Neuronal stem cell (in vitro differentiated cells): ENCODE results near the gene SRP68.

Source experiments
- DNase-seq: peaks from one replicate; pipeline ENCODE4 v3.0.0-alpha.2; 2013; ENCODE audit warnings: low spot score
- H2AFZ ChIP-seq: one replicate; pipeline ENCODE4 v1.6.1; 2013; ENCODE audit warnings: mild to moderate bottlenecking, low read length, inconsistent platforms
- H2AK5ac ChIP-seq: 2 replicates; pipeline ENCODE4 v1.6.1; 2013; ENCODE audit warnings: low read depth, mild to moderate bottlenecking, inconsistent platforms, low read length, moderate library complexity, mixed read lengths
- H2BK120ac ChIP-seq: 2 replicates; pipeline ENCODE4 v1.6.1; 2013; ENCODE audit warnings: low read depth, mild to moderate bottlenecking, inconsistent platforms, low read length, moderate library complexity, mixed read lengths
- H2BK12ac ChIP-seq: one replicate; pipeline ENCODE4 v1.6.1; 2013; ENCODE audit warnings: low read length, inconsistent platforms
- H2BK15ac ChIP-seq: 2 replicates; pipeline ENCODE4 v1.6.1; 2013; ENCODE audit warnings: mild to moderate bottlenecking, low read length, inconsistent platforms, mixed read lengths
- H2BK5ac ChIP-seq: one replicate; pipeline ENCODE4 v1.6.1; 2013; ENCODE audit warnings: inconsistent platforms, mild to moderate bottlenecking, low read length, moderate library complexity
- H3K14ac ChIP-seq: one replicate; pipeline ENCODE4 v1.6.1; 2013; ENCODE audit warnings: low read length, inconsistent platforms
- H3K18ac ChIP-seq: 2 replicates; pipeline ENCODE4 v1.6.1; 2013; ENCODE audit warnings: low read length, inconsistent platforms
- H3K23ac ChIP-seq: 2 replicates; pipeline ENCODE4 v1.6.1; 2013; ENCODE audit warnings: low read depth, mild to moderate bottlenecking, mixed read lengths, low read length, inconsistent platforms; ENCODE audit not compliant: poor library complexity
- H3K27ac ChIP-seq: replicated peaks from 3 replicates; pipeline ENCODE4 v1.5.1; 2013; ENCODE audit warnings: low read length, inconsistent platforms
- H3K27me3 ChIP-seq, 3 experiments: 2 replicates each; pipeline ENCODE4 v1.6.1; 2013; ENCODE audit warnings: low read length in 3 of 3, mild to moderate bottlenecking in 2 of 3, inconsistent platforms in 1 of 3, low read depth in 1 of 3, mixed read lengths in 1 of 3, moderate library complexity in 1 of 3; ENCODE audit not compliant: control insufficient read depth in 3 of 3, insufficient read depth in 3 of 3
- H3K36me3 ChIP-seq, 2 donors: replicated peaks in 1 of 2; 2 replicates each; pipeline ENCODE4 v1.6.1; 2013; ENCODE audit warnings: low read length in 2 of 2; ENCODE audit not compliant: control insufficient read depth in 2 of 2, insufficient read depth in 2 of 2
- H3K4ac ChIP-seq: 2 replicates; pipeline ENCODE4 v1.6.1; 2013; ENCODE audit warnings: inconsistent platforms, mild to moderate bottlenecking, low read length, moderate library complexity
- H3K4me1 ChIP-seq, 2 donors: 1 replicate in 1 of 2; 2 replicates in 1 of 2; pipeline ENCODE4 v1.6.1; 2013; ENCODE audit warnings: low read length in 2 of 2, low read depth in 1 of 2; ENCODE audit not compliant: control insufficient read depth in 2 of 2, insufficient read depth in 1 of 2
- H3K4me2 ChIP-seq: one replicate; pipeline ENCODE4 v1.6.1; 2013; ENCODE audit warnings: mild to moderate bottlenecking, low read length, inconsistent platforms; ENCODE audit not compliant: insufficient read depth, poor library complexity, severe bottlenecking
- H3K4me3 ChIP-seq, 2 donors: 2 replicates each; pipeline ENCODE4 v1.5.1; 2013; ENCODE audit warnings: low read length in 2 of 2, mild to moderate bottlenecking in 2 of 2, inconsistent platforms in 1 of 2, moderate library complexity in 1 of 2
- H3K79me1 ChIP-seq: one replicate; pipeline ENCODE4 v1.6.1; 2013; ENCODE audit warnings: low read depth, mild to moderate bottlenecking, inconsistent platforms, low read length, moderate library complexity
- H3K9ac ChIP-seq: one replicate; pipeline ENCODE4 v1.6.1; 2013; ENCODE audit warnings: mild to moderate bottlenecking, low read depth, low read length, inconsistent platforms; ENCODE audit not compliant: poor library complexity
- H3K9me3 ChIP-seq, 2 donors: replicated peaks in 1 of 2; 2 replicates each; pipeline versions ENCODE3 to v1.6.1; 2013; ENCODE audit warnings: low read length in 2 of 2, mild to moderate bottlenecking in 2 of 2, inconsistent platforms in 1 of 2, low read depth in 1 of 2, mixed read lengths in 1 of 2, moderate library complexity in 1 of 2; ENCODE audit not compliant: control insufficient read depth in 2 of 2, insufficient read depth in 1 of 2
- H4K8ac ChIP-seq: one replicate; pipeline ENCODE4 v1.6.1; 2013; ENCODE audit warnings: low read depth, mild to moderate bottlenecking, inconsistent platforms, low read length, moderate library complexity
- H4K91ac ChIP-seq: one replicate; pipeline ENCODE4 v1.6.1; 2013; ENCODE audit warnings: low read length, low read depth, mild to moderate bottlenecking, inconsistent platforms; ENCODE audit not compliant: poor library complexity
- WGBS, 2 donors: extraction: QIAGEN DNeasy Blood & Tissue Kit; methylation state at CpG; one replicate each; pipeline ENCODE4 v1.1.7; 2013; ENCODE audit warnings: missing lambda C conversion rate in 2 of 2, mixed read lengths in 1 of 2; ENCODE audit not compliant: insufficient read length in 2 of 2, insufficient replicate concordance in 1 of 2; ENCODE audit errors: extremely low coverage in 2 of 2; 5-methylcytosine and 5-hydroxymethylcytosine counted together

The SRP68 gene

DNA sequence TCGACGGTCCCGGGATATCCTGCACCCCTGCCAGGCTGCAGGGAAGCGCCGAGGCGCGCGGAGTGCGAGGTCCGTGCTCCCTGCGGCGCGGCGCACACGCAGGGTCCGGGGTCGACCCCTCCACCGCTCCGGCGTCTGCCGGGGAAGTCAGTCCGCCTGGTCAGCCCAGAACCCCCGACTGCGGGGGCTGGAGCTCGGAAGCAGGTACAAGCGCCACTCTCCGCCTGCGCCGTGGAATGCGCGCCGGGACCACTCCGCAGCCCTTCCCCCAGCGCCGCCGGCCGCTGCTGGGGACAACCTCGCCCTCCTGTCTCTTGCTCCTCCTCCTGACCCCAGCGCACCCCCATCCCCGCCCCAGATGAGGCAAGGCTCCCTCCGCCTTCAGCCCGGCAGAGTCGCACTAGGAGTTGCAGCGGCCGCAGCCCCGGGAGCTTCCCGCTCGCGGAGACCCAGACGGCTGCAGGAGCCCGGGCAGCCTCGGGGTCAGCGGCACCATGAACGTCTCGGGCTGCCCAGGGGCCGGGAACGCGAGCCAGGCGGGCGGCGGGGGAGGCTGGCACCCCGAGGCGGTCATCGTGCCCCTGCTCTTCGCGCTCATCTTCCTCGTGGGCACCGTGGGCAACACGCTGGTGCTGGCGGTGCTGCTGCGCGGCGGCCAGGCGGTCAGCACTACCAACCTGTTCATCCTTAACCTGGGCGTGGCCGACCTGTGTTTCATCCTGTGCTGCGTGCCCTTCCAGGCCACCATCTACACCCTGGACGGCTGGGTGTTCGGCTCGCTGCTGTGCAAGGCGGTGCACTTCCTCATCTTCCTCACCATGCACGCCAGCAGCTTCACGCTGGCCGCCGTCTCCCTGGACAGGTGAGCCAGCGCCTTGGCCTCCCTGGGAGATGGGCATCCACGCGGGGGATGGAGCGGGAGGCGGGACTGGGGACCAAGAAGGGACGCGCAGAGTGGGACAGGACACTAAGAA lies 2.4 kb upstream of the SRP68 start, which contains the start of gene GALR2:
Gene GALR2 (plus strand): TSS at position 392 of the 974 bp plus-strand sequence. CDS start 103 bp downstream, at position 495.
- H3K4me3 ChIP-seq = peak within 1 kb of the TSS; percentile 35 to 68
- no peak for DNase-seq
- no peak within 1 kb of the TSS for H3K27ac ChIP-seq
- peak within 1 kb of the TSS; percentile 66 for H3K23ac ChIP-seq
- peaks cover 12 to 13% of the 10 kb centered on the region in 2 donors for H3K4me1 ChIP-seq
- H2BK12ac ChIP-seq = peak within 1 kb of the TSS; percentile 67
- no peak within 1 kb of the TSS for H3K4ac ChIP-seq
- H3K9me3 ChIP-seq = peaks cover 0 to 5% of the 10 kb centered on the region in 2 donors
- H4K91ac ChIP-seq = peak within 1 kb of the TSS; percentile 24
- H3K14ac ChIP-seq = peak within 1 kb of the TSS; percentile 39
- peaks cover 6% of the 10 kb centered on the region for H3K79me1 ChIP-seq
- H3K4me2 ChIP-seq = peak within 1 kb of the TSS; percentile 66
- no peak within 1 kb of the TSS for H2BK15ac ChIP-seq
- peak within 1 kb of the TSS; percentile 92 for H2AFZ ChIP-seq
- WGBS, 2 donors = no CpG with 5 or more reads among the region's 92 CpGs
- H3K18ac ChIP-seq = peak within 1 kb of the TSS; percentile 83
- H2BK120ac ChIP-seq = no peak within 1 kb of the TSS
- H3K9ac ChIP-seq = peak within 1 kb of the TSS; percentile 10
- no peak within 1 kb of the TSS for H2BK5ac ChIP-seq
- H4K8ac ChIP-seq = no peak within 1 kb of the TSS
- H3K36me3 ChIP-seq = peaks cover 0 to 6% of the 10 kb centered on the region in 2 donors
- peaks cover 38 to 63% (median 38%) of the 10 kb centered on the region in 3 experiments for H3K27me3 ChIP-seq
- H2AK5ac ChIP-seq = peak within 1 kb of the TSS; percentile 60

DNA sequence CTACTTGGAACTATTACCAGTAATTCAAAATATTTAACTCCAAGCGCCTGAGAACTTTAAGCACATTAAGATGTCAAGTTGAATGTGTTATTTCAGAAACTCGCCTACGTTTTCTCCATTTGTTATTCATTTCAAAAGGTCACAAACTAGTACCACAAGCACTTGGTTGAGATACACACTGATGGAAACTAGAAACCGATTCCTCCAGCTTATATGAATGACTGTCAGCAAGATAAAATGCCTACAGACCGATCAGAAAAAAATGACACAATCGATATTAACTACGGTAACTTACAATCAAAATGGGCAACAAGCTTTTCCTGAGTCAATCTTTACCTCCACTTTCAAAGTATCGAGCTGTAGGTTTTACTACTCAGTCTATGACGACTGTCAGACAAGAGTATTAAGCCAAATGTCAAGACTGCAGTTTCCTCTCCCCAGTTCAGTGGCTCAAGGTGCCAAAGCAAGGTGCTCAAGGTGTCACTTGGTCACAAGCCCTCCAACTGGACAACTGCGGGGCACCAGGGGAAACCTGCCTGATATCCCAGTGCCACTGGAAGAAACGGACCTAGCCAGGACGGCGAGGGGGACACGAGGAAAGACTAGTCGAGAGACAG lies 678 bp downstream of the SRP68 start:
- no peak for DNase-seq
- no peak overlapping the region for H2BK120ac ChIP-seq
- no CpG with 5 or more reads among the region's 15 CpGs for WGBS, 2 donors
- H3K4me1 ChIP-seq = peaks cover 6% of the 10 kb centered on the region in 2 donors
- H4K8ac ChIP-seq = no peak overlapping the region
- H2BK12ac ChIP-seq = no peak overlapping the region
- H3K27me3 ChIP-seq = peaks cover 24 to 33% (median 33%) of the 10 kb centered on the region in 3 experiments
- no peak overlapping the region for H3K4ac ChIP-seq
- H4K91ac ChIP-seq = no peak overlapping the region
- no peak overlapping the region for H2BK15ac ChIP-seq
- H3K18ac ChIP-seq = no peak overlapping the region
- peaks cover 0 to 3% of the 10 kb centered on the region in 2 donors for H3K9me3 ChIP-seq
- H3K23ac ChIP-seq = no peak overlapping the region
- peak overlapping the region; percentile 98 for H3K4me2 ChIP-seq
- no peak overlapping the region for H3K27ac ChIP-seq
- H2BK5ac ChIP-seq = no peak overlapping the region
- no peak overlapping the region for H2AK5ac ChIP-seq
- peak overlapping the region; percentile 87 for H3K9ac ChIP-seq
- H3K14ac ChIP-seq = no peak overlapping the region
- peak overlapping the region; percentile 83 to 89 for H3K4me3 ChIP-seq
- peak overlapping the region; percentile 89 for H2AFZ ChIP-seq
- peaks cover 4 to 26% of the 10 kb centered on the region in 2 donors for H3K36me3 ChIP-seq
- H3K79me1 ChIP-seq = peaks cover 10% of the 10 kb centered on the region

DNA sequence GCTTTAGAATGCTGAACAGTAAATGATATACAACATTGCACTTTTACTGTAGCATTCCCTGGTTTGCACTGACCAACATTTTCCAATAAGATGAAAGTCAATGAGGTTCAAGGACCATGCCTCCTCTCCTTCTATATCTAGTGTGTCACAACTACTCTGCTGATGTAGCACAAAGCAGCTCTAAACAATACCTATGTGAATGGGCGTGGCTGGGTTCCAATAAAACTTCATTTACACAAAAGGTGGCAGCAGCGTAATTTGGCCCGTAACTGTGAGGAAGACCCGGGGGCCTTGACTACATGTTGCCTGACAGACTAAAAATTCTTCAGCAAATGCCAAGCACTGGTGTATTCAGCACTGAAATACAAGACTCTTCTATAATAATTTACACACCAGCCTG lies 6.5 kb downstream of the SRP68 start:
- Histone ChIP-seq H2AFZ (no peak overlapping the region), H3K4ac (no peak overlapping the region), H3K9me3 (no peaks in the 10 kb centered on the region), H3K27ac (no peak overlapping the region), H2BK120ac (no peak overlapping the region), H3K9ac (no peak overlapping the region), H3K4me1 (peaks cover 0 to 3% of the 10 kb centered on the region in 2 donors), H2AK5ac (no peak overlapping the region), H3K4me2 (no peak overlapping the region), H3K27me3 (no peaks in the 10 kb centered on the region), H3K18ac (no peak overlapping the region), H2BK5ac (no peak overlapping the region), H2BK15ac (no peak overlapping the region), H3K4me3 (no peak overlapping the region), H4K91ac (no peak overlapping the region), H3K36me3 (peaks cover 33 to 80% of the 10 kb centered on the region in 2 donors), H3K79me1 (peaks cover 7% of the 10 kb centered on the region), H4K8ac (no peak overlapping the region), H2BK12ac (no peak overlapping the region), H3K14ac (no peak overlapping the region), H3K23ac (no peak overlapping the region)
- no peak for DNase-seq
- no CpG with 5 or more reads among the region's 4 CpGs for WGBS, 2 donors
